HG02938 (cell line): Measurements from ENCODE around the gene MRM3.
"Not testable (repeated sequence)": the region's sequence is repeated elsewhere in the genome, so short reads cannot be mapped to it uniquely, and the experiment has no call there.

Source experiments
- ATAC-seq: cut with Tn5 transposase; IDR thresholded peaks from one replicate; pipeline ENCODE4 v1.9.1; 2021; ENCODE audit warnings: mild to moderate bottlenecking, moderate library complexity; ENCODE audit not compliant: unreplicated experiment

Gene MRM3

GRCh38 chr17:781805-782731 lies at the start of gene MRM3, which contains the start of gene GLOD4:
Gene MRM3 (plus strand): TSS chr17:782353. CDS start chr17:782379, 26 bp downstream.
Gene GLOD4 (minus strand): TSS chr17:782280. CDS start chr17:782255, 25 bp downstream.
- ATAC-seq: peak; percentile 81

DNA sequence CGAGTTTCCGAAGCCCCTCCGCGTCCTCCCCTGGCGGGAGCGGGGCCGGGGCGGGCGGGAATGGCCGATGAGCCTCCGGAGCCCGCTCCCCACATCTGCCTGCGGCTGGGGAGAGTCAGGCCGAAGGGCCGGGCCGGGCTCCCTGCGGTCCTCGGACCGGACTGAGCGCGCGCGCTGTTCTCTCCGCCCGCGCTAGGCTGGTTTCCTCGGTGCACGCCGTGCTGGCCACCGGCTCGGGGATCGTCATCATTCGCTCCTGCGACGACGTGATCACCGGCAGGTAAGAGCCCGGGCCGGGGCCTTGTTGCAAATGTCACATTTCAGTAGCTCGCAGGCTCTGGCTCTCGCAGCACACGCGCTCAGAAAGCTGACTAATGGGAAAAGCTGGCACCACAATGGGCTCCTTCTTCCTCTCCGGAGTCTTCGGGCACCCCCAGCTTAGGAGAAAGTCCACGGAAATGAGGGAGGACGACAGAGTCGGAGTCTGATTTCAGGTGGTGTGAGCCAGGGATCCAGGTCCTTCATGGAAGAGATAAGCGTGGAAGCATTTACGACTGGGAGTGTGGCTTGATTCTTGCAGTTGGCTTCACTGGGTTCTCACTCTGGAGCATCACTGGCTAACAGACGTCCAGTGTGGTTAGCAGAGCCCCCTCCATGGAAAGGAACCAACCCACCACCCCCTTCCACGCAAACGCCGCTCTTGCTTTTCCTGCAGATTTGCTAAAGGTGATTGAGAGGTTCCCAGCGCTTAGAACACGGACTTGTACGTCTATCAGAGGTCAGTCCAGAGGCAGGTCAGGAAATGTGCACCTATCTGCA lies 49.0 kb upstream of the MRM3 start:
- ATAC-seq: no peak

GRCh38 chr17:733743-734142 lies 48.4 kb upstream of the MRM3 start:
- no peak for ATAC-seq

GRCh38 chr17:737561-738113 lies 44.5 kb upstream of the MRM3 start:
- no peak for ATAC-seq

DNA sequence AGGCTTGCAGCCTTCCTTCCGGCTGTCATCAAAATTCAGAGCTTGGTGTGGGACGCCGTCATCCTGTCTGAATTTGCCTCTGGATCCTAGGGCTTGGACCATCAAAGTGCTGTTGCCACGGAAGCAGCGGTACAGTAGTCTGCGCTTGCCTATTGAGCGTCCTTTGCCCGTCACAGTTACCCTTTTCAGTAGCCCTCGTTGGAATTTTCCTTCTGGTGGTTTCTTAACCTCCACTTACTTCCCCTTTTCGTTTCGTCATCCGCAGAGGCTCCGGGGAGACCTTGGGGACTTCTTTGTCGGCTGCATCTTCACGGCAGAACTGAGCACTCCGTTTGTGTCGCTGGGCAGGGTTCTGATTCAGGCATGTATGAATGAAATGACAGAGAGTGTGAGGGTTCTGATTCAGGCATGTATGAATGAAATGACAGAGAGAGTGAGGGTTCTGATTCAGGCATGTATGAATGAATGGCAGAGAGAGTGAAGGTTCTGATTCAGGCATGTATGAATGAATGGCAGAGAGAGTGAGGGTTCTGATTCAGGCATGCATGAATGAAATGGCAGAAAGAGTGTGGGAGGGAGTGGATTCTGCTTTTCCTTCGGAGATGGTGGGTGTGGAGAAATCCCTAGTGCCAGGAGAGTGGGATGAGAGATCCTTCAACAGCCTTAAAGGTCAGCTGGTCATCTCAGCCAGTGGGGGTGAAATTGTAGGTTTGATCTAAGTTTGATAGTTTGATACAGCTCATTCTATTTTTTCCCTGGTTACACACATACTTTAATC lies 41.7 kb upstream of the MRM3 start:
- peak; percentile 90 for ATAC-seq

DNA sequence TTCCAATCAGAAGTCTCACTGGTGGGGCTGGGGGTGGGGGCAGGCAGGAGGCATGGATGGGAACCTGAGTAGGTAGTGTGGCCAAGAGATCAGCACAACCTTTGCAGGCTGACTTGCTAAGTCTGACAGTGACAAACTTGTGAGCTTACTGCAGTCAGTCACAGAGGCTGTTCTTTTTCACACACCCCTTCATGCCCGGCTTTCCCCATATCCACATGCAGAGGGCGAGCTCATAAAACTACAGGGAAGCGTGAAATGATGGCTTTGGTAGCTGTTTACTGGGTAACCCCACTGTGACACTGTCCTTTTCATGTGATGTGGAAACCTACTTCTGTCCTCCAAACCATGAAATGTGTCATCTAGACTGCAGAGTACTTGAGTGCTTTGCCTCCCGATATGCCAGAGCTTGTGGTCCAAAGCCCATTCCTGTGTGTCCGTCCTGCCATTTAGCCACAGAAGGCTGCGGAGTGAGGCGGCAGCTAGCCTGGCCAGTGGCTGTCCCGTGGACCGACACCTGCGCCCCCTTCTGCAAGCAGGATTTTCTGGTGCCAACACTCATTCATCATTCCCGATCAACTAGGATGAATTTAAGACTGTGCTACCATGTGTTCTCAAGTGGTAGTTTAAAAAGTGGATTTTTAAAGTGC lies 39.9 kb upstream of the MRM3 start:
- ATAC-seq: no peak

GRCh38 chr17:743139-743538 lies 39.0 kb upstream of the MRM3 start:
- no peak for ATAC-seq

- ATAC-seq: no peak
These were observed 37.2 kb upstream of the MRM3 start for GRCh38 chr17:744937-745336.

DNA sequence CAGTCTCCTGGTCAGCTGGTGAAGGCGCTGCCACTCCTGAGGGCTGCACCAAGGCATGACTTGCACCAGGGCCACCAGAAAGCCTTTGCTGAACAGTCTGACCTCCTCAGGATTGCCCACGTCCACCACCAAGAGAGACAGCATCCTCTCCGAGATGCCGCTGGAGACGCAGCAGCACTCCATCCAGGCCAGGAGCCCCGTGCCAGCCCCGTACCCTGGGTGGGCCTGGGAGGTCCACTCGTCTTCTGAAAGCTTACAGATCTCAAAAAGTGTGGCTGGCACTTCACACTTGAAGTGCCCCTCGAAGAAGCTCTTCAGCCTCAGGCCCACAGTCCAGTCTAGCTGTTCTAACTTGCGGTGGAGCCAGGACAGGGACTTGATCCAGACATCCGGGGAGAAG lies 36.7 kb upstream of the MRM3 start:
- no peak for ATAC-seq

GRCh38 chr17:746181-746580 lies 36.0 kb upstream of the MRM3 start:
- no peak for ATAC-seq

DNA sequence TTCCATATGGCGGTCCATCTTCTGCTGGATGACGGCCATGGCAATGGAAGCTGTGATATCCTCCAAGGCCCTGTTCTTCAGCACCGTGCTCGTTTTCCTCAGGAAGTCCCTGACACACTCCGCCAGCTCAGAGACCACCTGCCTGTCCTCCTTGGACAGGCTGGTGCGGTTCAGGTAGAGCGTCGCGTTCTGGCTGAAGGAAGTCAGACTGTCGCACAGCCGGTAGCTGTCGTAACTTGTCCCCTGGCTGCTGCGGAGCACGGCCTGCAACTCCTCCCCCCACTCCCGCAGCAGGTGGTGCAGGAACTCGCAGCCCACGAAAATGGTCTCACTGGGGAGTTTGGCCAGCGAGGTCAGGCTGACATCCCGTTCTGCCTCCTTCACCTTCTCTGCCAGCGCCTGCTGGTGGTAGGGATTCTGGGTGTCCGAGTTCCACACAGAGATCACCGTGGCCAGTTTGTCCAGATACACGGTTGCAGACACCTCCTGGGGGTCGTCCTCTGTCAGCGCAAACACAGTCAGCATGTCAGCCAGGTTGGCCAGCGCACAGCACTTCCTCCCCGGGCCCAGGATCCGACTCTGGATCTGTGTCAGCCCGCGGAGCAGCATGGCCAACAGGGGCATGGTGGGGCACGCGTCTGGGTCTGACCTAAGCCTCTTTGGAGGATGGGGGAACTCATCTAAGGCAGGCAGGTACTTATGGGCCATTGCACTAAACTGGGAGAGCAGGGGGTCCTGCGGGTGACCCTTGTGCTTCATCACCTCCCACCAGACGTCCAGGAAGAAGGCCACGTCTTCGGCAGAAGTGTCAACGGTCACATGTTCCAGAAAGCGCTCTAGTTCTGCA lies 35.1 kb upstream of the MRM3 start:
- no peak for ATAC-seq

DNA sequence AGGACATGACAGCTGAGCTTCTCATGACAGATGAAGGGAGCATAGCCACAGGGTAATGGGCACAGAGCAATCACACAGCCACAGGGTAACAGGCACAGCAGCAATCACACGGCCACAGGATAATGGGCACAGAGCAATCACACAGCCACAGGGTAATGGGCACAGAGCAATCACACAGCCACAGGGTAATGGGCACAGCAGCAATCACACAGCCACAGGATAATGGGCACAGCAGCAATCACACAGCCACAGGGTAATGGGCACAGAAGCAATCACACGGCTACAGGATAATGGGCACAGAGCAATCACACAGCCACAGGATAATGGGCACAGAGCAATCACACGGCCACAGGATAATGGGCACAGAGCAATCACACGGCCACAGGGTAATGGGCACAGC lies 33.5 kb upstream of the MRM3 start:
- ATAC-seq: not testable (repeated sequence)

DNA sequence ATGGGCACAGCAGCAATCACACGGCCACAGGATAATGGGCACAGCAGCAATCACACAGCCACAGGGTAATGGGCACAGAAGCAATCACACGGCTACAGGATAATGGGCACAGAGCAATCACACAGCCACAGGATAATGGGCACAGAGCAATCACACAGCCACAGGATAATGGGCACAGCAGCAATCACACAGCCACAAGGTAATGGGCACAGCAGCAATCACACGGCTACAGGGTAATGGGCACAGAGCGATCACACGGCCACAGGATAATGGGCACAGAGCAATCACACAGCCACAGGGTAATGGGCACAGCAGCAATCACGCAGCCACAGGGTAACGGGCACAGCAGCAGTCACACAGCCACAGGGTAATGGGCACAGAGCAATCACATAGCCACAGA lies 32.8 kb upstream of the MRM3 start:
- not testable (repeated sequence) for ATAC-seq

DNA sequence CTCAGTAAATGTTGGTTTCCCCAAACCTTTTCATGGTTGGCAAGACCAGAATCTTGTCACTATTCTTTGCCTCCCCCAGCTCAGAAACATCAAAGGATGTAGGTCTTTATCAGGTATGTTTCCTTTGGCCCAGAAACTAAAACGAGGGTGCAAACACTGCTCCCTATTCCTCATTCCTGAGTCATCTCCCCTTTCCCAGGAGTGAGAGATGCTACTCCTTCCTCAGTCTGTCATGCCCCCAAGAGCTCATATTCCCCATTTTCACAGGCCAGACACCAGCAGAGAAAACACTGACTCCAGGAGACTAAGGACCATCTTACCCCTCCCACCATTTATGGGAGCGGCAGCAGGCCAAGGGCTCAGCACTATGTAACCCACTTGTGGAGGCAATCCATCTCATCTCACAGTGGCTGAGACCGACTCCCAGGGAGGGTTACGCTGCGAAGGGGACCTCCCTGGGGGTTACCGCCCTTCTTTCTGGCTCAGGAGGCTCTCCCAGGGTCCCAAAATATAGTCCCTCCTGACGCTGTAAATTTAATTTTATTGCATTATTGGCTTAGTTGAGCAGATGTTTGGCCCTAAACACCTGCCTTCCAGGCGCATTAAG lies 31.6 kb upstream of the MRM3 start:
- ATAC-seq: no peak

DNA sequence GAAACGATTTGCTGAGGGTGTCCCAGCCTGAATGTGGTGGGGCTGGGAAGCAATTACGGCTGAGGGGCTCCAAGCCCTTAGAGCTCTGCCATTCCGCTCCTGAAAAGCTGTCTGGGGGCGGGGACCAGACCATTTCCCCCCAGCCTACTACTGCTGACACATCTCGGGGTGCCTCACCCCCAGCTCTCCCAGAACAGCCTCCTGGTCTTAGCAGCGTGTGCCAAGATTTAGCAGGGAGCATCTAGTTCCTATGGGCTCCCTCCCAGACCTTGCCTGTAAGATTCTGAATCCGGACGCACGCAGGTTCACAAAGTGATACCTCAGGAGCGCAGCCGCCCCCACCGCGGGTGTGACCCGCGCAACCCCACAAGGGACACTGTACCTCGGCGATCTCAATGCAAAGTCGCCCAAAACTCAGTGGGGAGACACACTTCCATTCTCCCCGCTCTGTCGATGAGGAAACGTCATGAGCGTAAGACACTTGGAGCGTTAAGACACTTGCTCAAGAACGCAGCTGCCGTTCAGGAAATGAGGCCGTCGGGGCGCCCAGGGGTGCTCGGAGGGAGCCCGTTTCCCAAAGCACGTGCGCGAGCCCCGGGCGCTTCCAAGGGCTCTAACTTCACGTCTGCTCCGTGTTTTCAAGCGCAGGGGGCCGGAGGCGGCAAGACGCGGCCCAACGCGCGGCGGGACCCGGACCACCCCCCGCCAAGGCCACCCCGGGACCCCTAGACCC lies 30.7 kb upstream of the MRM3 start:
- ATAC-seq: peak; percentile 26

- ATAC-seq: peak; percentile 75
These were observed 30.0 kb upstream of the MRM3 start, which contains the start of gene GEMIN4 for GRCh38 chr17:752002-752619. Gene GEMIN4 (minus strand): TSS chr17:752264. CDS start chr17:752142, 122 bp downstream.

DNA sequence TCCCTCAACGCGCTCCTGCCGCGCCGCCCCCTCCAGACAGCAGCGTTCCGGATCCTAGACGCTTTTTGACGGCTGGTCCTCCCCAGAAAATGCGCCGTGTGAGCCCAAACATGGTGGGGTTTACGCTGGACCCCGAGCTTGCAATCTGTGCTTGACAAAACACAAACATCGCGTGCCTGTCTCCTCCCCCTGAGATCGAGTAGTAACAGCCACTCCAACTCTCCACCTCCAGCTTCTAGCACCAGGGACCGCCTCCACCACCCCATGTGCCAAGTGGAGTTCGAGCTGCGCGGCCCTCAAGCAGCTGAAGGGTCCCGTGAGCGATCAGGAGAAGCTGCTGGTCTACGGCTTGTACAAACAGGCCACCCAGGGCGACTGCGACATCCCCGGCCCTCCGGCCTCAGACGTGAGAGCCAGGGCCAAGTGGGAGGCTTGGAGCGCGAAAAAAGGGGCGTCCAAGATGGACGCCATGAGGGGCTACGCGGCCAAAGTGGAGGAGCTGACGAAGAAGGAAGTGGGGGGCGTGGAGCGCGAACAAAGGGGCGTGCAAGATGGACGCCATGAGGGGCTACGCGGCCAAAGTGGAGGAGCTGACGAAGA lies 29.4 kb upstream of the MRM3 start:
- ATAC-seq: peak; percentile 9
